HCT116 (cell line): Measurements from ENCODE around the gene CTNND2. TPM values are rescaled to one million over a fixed set of nuclear protein-coding genes. Genes with fewer than 3 reads are reported as not detected.

ENCODE experiments used
- ATAC-seq: fragments of 200-7000 bp; cut with Tn5 transposase; 2 replicates; pipeline ENCODE4 v1.9.1; 2020; ENCODE audit warnings: mild to moderate bottlenecking, moderate library complexity
- BruUV-seq: library from RNA; stranded (reverse); fragments of 400-500 nt; replicated peaks from 2 replicates; lab custom pipeline; 2021; lab: Mats Ljungman, UMichigan
- CTCF ChIA-PET: fragments of 300-600 bp; sonication (Branson Sonifier 250); formaldehyde crosslinking; loops from one replicate; lab custom pipeline; 2021; ENCODE audit warnings: antibody characterized with exemption; lab: Charles Lee
- POLR2A ChIA-PET: fragments of 300-600, 350-600 bp; sonication (Branson Sonifier 250); formaldehyde crosslinking; loops from one replicate; lab custom pipeline; 2021; ENCODE audit warnings: antibody characterized with exemption; lab: Charles Lee
- RAD21 ChIA-PET, 2 experiments: fragments of 300-600 bp; sonication (Branson Sonifier 250); formaldehyde crosslinking; loops; one replicate each; lab custom pipeline; 2023; ENCODE audit warnings: low total read pairs in 2 of 2; ENCODE audit not compliant: uncharacterized antibody in 2 of 2, unreplicated experiment in 2 of 2, low non-redundant PET in 1 of 2; lab: Charles Lee
- DNase-seq: peaks from one replicate; pipeline ENCODE4 v3.0.0-alpha.2; 2010; ENCODE audit warnings: low read depth, low spot score
- H2AFZ ChIP-seq: fragments of 200-600 bp; shearing (Covaris generic), sonication (generic); 2 replicates; pipeline ENCODE4 v1.6.1; 2017; ENCODE audit warnings: low read depth, mixed run types, mixed read lengths, antibody characterized with exemption, low read length; ENCODE audit not compliant: poor library complexity, severe bottlenecking
- H3K27ac ChIP-seq: 2 replicates; pipeline ENCODE4 v1.5.1; 2012; ENCODE audit warnings: low read depth, low read length
- H3K27me3 ChIP-seq: fragments of 200-600 bp; sonication (generic); 2 replicates; pipeline ENCODE4 v1.6.1; 2016; ENCODE audit warnings: mixed run types, low read length, mixed read lengths; ENCODE audit not compliant: insufficient read depth
- H3K36me3 ChIP-seq, 2 experiments: fragments of 200-500 bp in 1 of 2; fragments of 200-600 bp in 1 of 2; sonication (Bioruptor generic) in 1 of 2; sonication (generic) in 1 of 2; 2 replicates each; pipeline versions ENCODE4 v1.5.1 to v1.6.1; 2014 to 2016; ENCODE audit warnings: low read length in 2 of 2, inconsistent platforms in 1 of 2, mixed read lengths in 1 of 2, mixed run types in 1 of 2; ENCODE audit not compliant: insufficient read depth in 2 of 2, control insufficient read depth in 1 of 2
- H3K4me1 ChIP-seq, 2 experiments: fragments of 200-600 bp in 1 of 2; sonication (generic) in 1 of 2; 2 replicates each; pipeline versions ENCODE4 v1.5.1 to v1.6.1; 2012 to 2017; ENCODE audit warnings: low read length in 2 of 2, inconsistent platforms in 1 of 2, mild to moderate bottlenecking in 1 of 2, mixed read lengths in 1 of 2, mixed run types in 1 of 2, moderate library complexity in 1 of 2; ENCODE audit not compliant: insufficient read depth in 2 of 2, control insufficient read depth in 1 of 2
- H3K4me2 ChIP-seq: fragments of 200-600 bp; sonication (generic); 2 replicates; pipeline ENCODE4 v1.6.1; 2017; ENCODE audit warnings: mixed run types, low read length, mixed read lengths
- H3K4me3 ChIP-seq, 2 experiments: fragments of 200-600 bp in 1 of 2; sonication (generic) in 1 of 2; replicated peaks in 1 of 2; 2 replicates each; pipeline ENCODE4 v1.5.1; 2011 to 2016; ENCODE audit warnings: low read length in 2 of 2, control low read depth in 1 of 2, low read depth in 1 of 2, mild to moderate bottlenecking in 1 of 2, mixed read lengths in 1 of 2, mixed run types in 1 of 2
- H3K79me2 ChIP-seq: fragments of 200-600 bp; sonication (generic); 2 replicates; pipeline ENCODE4 v1.6.1; 2017; ENCODE audit warnings: mild to moderate bottlenecking, mixed run types, low read length, moderate library complexity, mixed read lengths; ENCODE audit not compliant: insufficient read depth
- H3K9ac ChIP-seq: fragments of 200-600 bp; sonication (generic); 2 replicates; pipeline ENCODE4 v1.6.1; 2016; ENCODE audit warnings: low read length, mixed read lengths
- H3K9me2 ChIP-seq: fragments of 200-600 bp; sonication (generic), shearing (Covaris generic); 2 replicates; pipeline ENCODE4 v1.6.1; 2017; ENCODE audit warnings: mixed run types, mild to moderate bottlenecking, moderate library complexity; ENCODE audit not compliant: insufficient read depth
- H3K9me3 ChIP-seq, 2 experiments: fragments of 200-500 bp in 1 of 2; fragments of 200-600 bp in 1 of 2; sonication (Bioruptor generic) in 1 of 2; sonication (generic) in 1 of 2; 2 replicates each; pipeline ENCODE4 v1.6.1; 2014 to 2017; ENCODE audit warnings: low read length in 2 of 2, mixed read lengths in 2 of 2, inconsistent platforms in 1 of 2, low read depth in 1 of 2, mild to moderate bottlenecking in 1 of 2, mixed run types in 1 of 2, moderate library complexity in 1 of 2; ENCODE audit not compliant: control insufficient read depth in 1 of 2, insufficient read depth in 1 of 2
- H4K20me1 ChIP-seq: fragments of 200-600 bp; sonication (generic), shearing (Covaris generic); 2 replicates; pipeline ENCODE4 v1.6.1; 2017; ENCODE audit warnings: mixed run types, mild to moderate bottlenecking, moderate library complexity; ENCODE audit not compliant: insufficient read depth
- CEBPB ChIP-seq: IDR thresholded peaks from 2 replicates; pipeline ENCODE4 v1.6.1; 2012; ENCODE audit warnings: low read depth
- EGR1 ChIP-seq: IDR thresholded peaks from 2 replicates; pipeline ENCODE4 v1.6.1; 2012; ENCODE audit warnings: low read depth
- ELF1 ChIP-seq: IDR thresholded peaks from 2 replicates; pipeline ENCODE4 v1.6.1; 2012; ENCODE audit warnings: low read depth, borderline replicate concordance
- EZH2phosphoT487 ChIP-seq: fragments of 200-600 bp; IDR thresholded peaks from 2 replicates; pipeline ENCODE4 v1.6.1; 2018; ENCODE audit warnings: antibody characterized with exemption, borderline replicate concordance
- FOSL1 ChIP-seq: IDR thresholded peaks from 2 replicates; pipeline ENCODE4 v1.6.1; 2012; ENCODE audit warnings: low read depth
- JUND ChIP-seq: IDR thresholded peaks from 2 replicates; pipeline ENCODE4 v1.6.1; 2012
- POLR2A ChIP-seq: IDR thresholded peaks from 2 replicates; pipeline ENCODE4 v1.7.0; 2011; ENCODE audit warnings: borderline replicate concordance; ENCODE audit not compliant: insufficient read depth, insufficient read length; ENCODE audit errors: extremely low read depth
- POLR2AphosphoS5 ChIP-seq: IDR thresholded peaks from 2 replicates; pipeline ENCODE4 v1.6.1; 2011; ENCODE audit warnings: mild to moderate bottlenecking, low read depth, low read length, moderate library complexity
- TCF7L2 ChIP-seq: IDR thresholded peaks from 2 replicates; pipeline ENCODE4 v1.7.0; 2011; ENCODE audit warnings: borderline replicate concordance, inconsistent platforms; ENCODE audit not compliant: insufficient read depth, insufficient read length; ENCODE audit errors: extremely low read depth
- YY1 ChIP-seq: IDR thresholded peaks from 2 replicates; pipeline ENCODE4 v1.6.1; 2011; ENCODE audit warnings: low read length, low read depth, moderate library complexity, mild to moderate bottlenecking; ENCODE audit not compliant: insufficient replicate concordance; ENCODE audit errors: extremely low read depth
- ZBTB33 ChIP-seq: IDR thresholded peaks from 2 replicates; pipeline ENCODE4 v1.6.1; 2011; ENCODE audit warnings: mild to moderate bottlenecking, low read length, moderate library complexity; ENCODE audit not compliant: insufficient replicate concordance; ENCODE audit errors: extremely low read depth
- ZFX ChIP-seq: fragments of 450-650 bp; IDR thresholded peaks from 2 replicates; pipeline ENCODE4 v1.6.1; 2017
- ZNF274 ChIP-seq: fragments of 200-500 bp; sonication (Bioruptor generic); IDR thresholded peaks from 2 replicates; pipeline ENCODE4 v1.6.1; 2014; ENCODE audit warnings: mild to moderate bottlenecking, low read depth, low read length, inconsistent platforms
- intact Hi-C: fragments of 100-400 bp; cut with micrococcal nuclease; formaldehyde crosslinking; loops from 2 replicates; pipeline ENCODE4 v1.10.0; 2022
- total RNA-seq: library from RNA; stranded (reverse); gene quantifications from one replicate; pipeline ENCODE4 v1.2.1, GENCODE V29; 2021; ENCODE audit not compliant: unreplicated experiment
- TF ChIP-seq, protein P1 (sequence below): IDR thresholded peaks from 2 replicates; pipeline ENCODE4 v1.6.1; 2012; ENCODE audit warnings: low read depth
- TF ChIP-seq, protein P2 (sequence below), 3 experiments: fragments of 200-600 bp in 1 of 3; sonication (generic) in 1 of 3; IDR thresholded peaks in 2 of 3; conservative IDR thresholded peaks in 1 of 3; 2 replicates each; pipeline ENCODE4 v1.5.1; 2012 to 2017; ENCODE audit warnings: low read depth in 2 of 3, low read length in 2 of 3, antibody characterized with exemption in 1 of 3, borderline replicate concordance in 1 of 3, control low read depth in 1 of 3, mild to moderate bottlenecking in 1 of 3, mixed read lengths in 1 of 3, mixed run types in 1 of 3, moderate library complexity in 1 of 3; ENCODE audit not compliant: insufficient read depth in 1 of 3
- TF ChIP-seq, protein P3 (sequence below): IDR thresholded peaks from 2 replicates; pipeline ENCODE4 v1.6.1; 2012

Gene CTNND2
- total RNA-seq, 1 experiment from 2014 or later, result not detected

GRCh38 chr5:11197726-11198125 lies 706.5 kb downstream of the CTNND2 start:
- DNase-seq (no peak), ATAC-seq (no peak)
- Histone ChIP-seq H3K9me2 (no peaks in the 10 kb centered on the region), H3K27me3 (peaks cover 2% of the 10 kb centered on the region; the same call in 1 of the 2 replicates), H3K36me3 (no peaks in the 10 kb centered on the region), H3K27ac (no peak overlapping the region), H3K9me3 (no peaks in the 10 kb centered on the region), H3K9ac (no peak overlapping the region), H3K79me2 (no peaks in the 10 kb centered on the region), H3K4me1 (no peaks in the 10 kb centered on the region), H3K4me3 (no peak overlapping the region), H3K4me2 (no peak overlapping the region), H2AFZ (no peak overlapping the region), H4K20me1 (no peaks in the 10 kb centered on the region)
- CTCF ChIA-PET, result no interaction called here
- RAD21 ChIA-PET, result no interaction called here
- BruUV-seq, result no TSS peak
- intact Hi-C loops, result no loop called here
- POLR2A ChIA-PET, result no interaction called here
- TF ChIP-seq EGR1 (no peak), TCF7L2 (no peak), FOSL1 (no peak), EZH2phosphoT487 (no peak), ZNF274 (no peak), CEBPB (no peak), POLR2A (no peak), ZFX (no peak), JUND (no peak), POLR2AphosphoS5 (no peak), ZBTB33 (no peak), ELF1 (no peak), YY1 (no peak)
- TF ChIP-seq, protein P1, sequence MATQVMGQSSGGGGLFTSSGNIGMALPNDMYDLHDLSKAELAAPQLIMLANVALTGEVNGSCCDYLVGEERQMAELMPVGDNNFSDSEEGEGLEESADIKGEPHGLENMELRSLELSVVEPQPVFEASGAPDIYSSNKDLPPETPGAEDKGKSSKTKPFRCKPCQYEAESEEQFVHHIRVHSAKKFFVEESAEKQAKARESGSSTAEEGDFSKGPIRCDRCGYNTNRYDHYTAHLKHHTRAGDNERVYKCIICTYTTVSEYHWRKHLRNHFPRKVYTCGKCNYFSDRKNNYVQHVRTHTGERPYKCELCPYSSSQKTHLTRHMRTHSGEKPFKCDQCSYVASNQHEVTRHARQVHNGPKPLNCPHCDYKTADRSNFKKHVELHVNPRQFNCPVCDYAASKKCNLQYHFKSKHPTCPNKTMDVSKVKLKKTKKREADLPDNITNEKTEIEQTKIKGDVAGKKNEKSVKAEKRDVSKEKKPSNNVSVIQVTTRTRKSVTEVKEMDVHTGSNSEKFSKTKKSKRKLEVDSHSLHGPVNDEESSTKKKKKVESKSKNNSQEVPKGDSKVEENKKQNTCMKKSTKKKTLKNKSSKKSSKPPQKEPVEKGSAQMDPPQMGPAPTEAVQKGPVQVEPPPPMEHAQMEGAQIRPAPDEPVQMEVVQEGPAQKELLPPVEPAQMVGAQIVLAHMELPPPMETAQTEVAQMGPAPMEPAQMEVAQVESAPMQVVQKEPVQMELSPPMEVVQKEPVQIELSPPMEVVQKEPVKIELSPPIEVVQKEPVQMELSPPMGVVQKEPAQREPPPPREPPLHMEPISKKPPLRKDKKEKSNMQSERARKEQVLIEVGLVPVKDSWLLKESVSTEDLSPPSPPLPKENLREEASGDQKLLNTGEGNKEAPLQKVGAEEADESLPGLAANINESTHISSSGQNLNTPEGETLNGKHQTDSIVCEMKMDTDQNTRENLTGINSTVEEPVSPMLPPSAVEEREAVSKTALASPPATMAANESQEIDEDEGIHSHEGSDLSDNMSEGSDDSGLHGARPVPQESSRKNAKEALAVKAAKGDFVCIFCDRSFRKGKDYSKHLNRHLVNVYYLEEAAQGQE, result no peak
- TF ChIP-seq, protein P2, sequence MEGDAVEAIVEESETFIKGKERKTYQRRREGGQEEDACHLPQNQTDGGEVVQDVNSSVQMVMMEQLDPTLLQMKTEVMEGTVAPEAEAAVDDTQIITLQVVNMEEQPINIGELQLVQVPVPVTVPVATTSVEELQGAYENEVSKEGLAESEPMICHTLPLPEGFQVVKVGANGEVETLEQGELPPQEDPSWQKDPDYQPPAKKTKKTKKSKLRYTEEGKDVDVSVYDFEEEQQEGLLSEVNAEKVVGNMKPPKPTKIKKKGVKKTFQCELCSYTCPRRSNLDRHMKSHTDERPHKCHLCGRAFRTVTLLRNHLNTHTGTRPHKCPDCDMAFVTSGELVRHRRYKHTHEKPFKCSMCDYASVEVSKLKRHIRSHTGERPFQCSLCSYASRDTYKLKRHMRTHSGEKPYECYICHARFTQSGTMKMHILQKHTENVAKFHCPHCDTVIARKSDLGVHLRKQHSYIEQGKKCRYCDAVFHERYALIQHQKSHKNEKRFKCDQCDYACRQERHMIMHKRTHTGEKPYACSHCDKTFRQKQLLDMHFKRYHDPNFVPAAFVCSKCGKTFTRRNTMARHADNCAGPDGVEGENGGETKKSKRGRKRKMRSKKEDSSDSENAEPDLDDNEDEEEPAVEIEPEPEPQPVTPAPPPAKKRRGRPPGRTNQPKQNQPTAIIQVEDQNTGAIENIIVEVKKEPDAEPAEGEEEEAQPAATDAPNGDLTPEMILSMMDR (IDR thresholded peaks at IDR 0.05 in 2 of 3, conservative IDR thresholded peaks at IDR 0.05 in 1 of 3; ENCODE audit: borderline replicate concordance in 1 of 3, insufficient read depth in 1 of 3, low read depth in 2 of 3, low read length in 2 of 3), result no peak
- TF ChIP-seq, protein P3, sequence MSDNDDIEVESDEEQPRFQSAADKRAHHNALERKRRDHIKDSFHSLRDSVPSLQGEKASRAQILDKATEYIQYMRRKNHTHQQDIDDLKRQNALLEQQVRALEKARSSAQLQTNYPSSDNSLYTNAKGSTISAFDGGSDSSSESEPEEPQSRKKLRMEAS, result no peak
